Sigmoid colon (tissue), 7 donors: ENCODE data around the gene MACC1. TPM values are rescaled to one million over a fixed set of nuclear protein-coding genes. Genes with fewer than 3 reads are reported as not detected.

Source experiments
- DNase-seq: peaks from one replicate; pipeline ENCODE4 v3.0.0-alpha.2; 2019
- H3K27ac ChIP-seq, 4 donors: fragments of 200-600 bp; sonication (generic); one replicate each; pipeline ENCODE4 v1.5.1; 2016 to 2019; ENCODE audit warnings: mild to moderate bottlenecking in 1 of 4
- H3K27me3 ChIP-seq, 3 donors: fragments of 200-600 bp; sonication (generic); one replicate each; pipeline ENCODE4 v1.5.1; 2019; ENCODE audit warnings: mild to moderate bottlenecking in 1 of 3
- H3K36me3 ChIP-seq, 4 donors: fragments of 200-600 bp; sonication (generic); one replicate each; pipeline ENCODE4 v1.5.1; 2016 to 2019
- H3K4me1 ChIP-seq, 4 donors: fragments of 200-600 bp; sonication (generic); one replicate each; pipeline ENCODE4 v1.5.1; 2017 to 2019
- H3K4me3 ChIP-seq, 4 donors: fragments of 200-600 bp; sonication (generic); one replicate each; pipeline ENCODE4 v1.5.1; 2017 to 2019; ENCODE audit warnings: mild to moderate bottlenecking in 2 of 4, moderate library complexity in 1 of 4
- H3K9me3 ChIP-seq, 4 donors: fragments of 200-600 bp in 3 of 4; sonication (generic) in 3 of 4; one replicate each; pipeline versions ENCODE4 v1.5.1 to v1.6.1; 2013 to 2019
- EP300 ChIP-seq, 4 donors: sonication (generic); formaldehyde crosslinking; IDR thresholded peaks; one replicate each; pipeline ENCODE4 v1.6.1; 2017; ENCODE audit warnings: antibody characterized with exemption in 4 of 4
- POLR2A ChIP-seq, 2 donors: fragments of 450-650 bp; IDR thresholded peaks; one replicate each; pipeline ENCODE4 v1.6.1; 2016; ENCODE audit warnings: antibody characterized with exemption in 2 of 2, mild to moderate bottlenecking in 2 of 2, moderate library complexity in 2 of 2
- POLR2AphosphoS5 ChIP-seq, 4 donors: sonication (generic); formaldehyde crosslinking; IDR thresholded peaks; one replicate each; pipeline ENCODE4 v1.6.1; 2017; ENCODE audit warnings: antibody characterized with exemption in 4 of 4
- WGBS, 2 donors: extraction: QIAGEN DNeasy Blood & Tissue Kit; methylation state at CpG; one replicate each; pipeline ENCODE4 v1.1.7; 2013; 5-methylcytosine and 5-hydroxymethylcytosine counted together
- intact Hi-C: fragments of 100-400 bp; cut with DNase I; formaldehyde crosslinking; loops from one replicate; pipeline ENCODE4 v1.15.1; 2023
- polyA plus RNA-seq, 3 donors: library from polyadenylated mRNA; stranded (reverse); fragments of 200-250 nt; gene quantifications; one replicate each; pipeline ENCODE4 v1.2.3, GENCODE V29; 2013
- total RNA-seq, 4 donors: library from RNA; depleted of rRNA; stranded (reverse); fragments of >200 nt; gene quantifications; one replicate each; pipeline ENCODE4 v1.1.0, GENCODE V29; 2016
- TF ChIP-seq, protein P1 (sequence below), 4 experiments: fragments of 450-650 bp in 3 of 4; fragments of 200-600 bp in 1 of 4; IDR thresholded peaks; one replicate each; pipeline ENCODE4 v1.5.1; 2016 to 2019; ENCODE audit warnings: antibody characterized with exemption in 4 of 4, mild to moderate bottlenecking in 3 of 4, moderate library complexity in 2 of 4
- donor health status: healthy with polysubstance abuse.
- donor health status: Bipolar disorder and iron deficiency.
- donor health status: healthy.

The MACC1 gene
- total and polyA plus RNA-seq, 7 donors, result under 0.01 to 2.1 (median 0.60) TPM; not detected in 2

DNA sequence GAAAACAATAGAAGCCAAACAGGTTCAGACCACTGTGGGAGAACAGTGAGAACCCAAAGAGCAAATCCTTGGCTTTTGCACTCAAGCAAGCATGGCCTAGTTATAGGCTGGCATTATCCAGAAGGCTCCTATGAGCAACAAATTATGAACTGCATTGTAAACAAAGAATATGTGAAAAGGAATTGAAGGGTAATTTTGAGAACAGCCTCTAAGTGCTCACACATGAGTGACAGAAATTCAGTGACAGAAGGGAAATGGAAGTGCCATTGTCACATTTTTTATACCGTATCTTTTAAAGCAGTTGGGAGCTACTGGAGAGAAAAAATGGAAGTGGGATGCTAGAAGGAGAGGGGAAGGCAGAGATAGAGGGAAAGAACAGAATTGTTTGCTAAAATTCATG, 114.2 kb downstream of the MACC1 start:
- 0 to 70% methylated on average over 1 of the region's 1 CpG for WGBS, 2 donors
- TF ChIP-seq EP300 (IDR thresholded peaks at IDR 0.05) (no peak), POLR2A (IDR thresholded peaks at IDR 0.05) (no peak), POLR2AphosphoS5 (IDR thresholded peaks at IDR 0.05) (no peak)
- TF ChIP-seq, protein P1, sequence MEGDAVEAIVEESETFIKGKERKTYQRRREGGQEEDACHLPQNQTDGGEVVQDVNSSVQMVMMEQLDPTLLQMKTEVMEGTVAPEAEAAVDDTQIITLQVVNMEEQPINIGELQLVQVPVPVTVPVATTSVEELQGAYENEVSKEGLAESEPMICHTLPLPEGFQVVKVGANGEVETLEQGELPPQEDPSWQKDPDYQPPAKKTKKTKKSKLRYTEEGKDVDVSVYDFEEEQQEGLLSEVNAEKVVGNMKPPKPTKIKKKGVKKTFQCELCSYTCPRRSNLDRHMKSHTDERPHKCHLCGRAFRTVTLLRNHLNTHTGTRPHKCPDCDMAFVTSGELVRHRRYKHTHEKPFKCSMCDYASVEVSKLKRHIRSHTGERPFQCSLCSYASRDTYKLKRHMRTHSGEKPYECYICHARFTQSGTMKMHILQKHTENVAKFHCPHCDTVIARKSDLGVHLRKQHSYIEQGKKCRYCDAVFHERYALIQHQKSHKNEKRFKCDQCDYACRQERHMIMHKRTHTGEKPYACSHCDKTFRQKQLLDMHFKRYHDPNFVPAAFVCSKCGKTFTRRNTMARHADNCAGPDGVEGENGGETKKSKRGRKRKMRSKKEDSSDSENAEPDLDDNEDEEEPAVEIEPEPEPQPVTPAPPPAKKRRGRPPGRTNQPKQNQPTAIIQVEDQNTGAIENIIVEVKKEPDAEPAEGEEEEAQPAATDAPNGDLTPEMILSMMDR (IDR thresholded peaks at IDR 0.05), result no peak
- Histone ChIP-seq H3K4me1 (peaks cover 0 to 17% (median 7%) of the 10 kb centered on the region in 4 donors), H3K27me3 (no peaks in the 10 kb centered on the region), H3K9me3 (no peaks in the 10 kb centered on the region), H3K27ac (no peak overlapping the region), H3K4me3 (no peak overlapping the region), H3K36me3 (no peaks in the 10 kb centered on the region)
- intact Hi-C loops, result no loop called here
- DNase-seq, result no peak

DNA sequence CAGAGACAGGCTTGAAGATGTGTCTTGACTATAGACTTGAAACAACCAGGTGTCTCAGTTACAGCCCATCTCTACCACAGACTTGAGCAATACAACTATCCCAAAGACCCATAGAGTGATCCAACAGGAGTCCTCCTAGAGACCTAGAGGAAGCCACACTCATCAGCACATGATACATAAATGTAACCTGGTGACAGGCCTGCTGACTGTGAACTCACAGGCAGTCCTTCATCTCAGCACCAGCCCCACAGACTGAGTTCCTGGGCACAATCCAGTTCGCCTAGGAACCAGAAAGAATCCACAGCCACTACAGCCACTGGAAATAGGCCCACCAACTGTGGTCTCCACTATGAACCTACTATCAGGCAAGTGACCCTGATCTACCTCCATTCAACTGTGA, 121.3 kb downstream of the MACC1 start:
- H3K27ac ChIP-seq, result peak overlapping the region in 1 of 4 donors; percentile 20
- TF ChIP-seq POLR2AphosphoS5 (IDR thresholded peaks at IDR 0.05) (no peak), EP300 (IDR thresholded peaks at IDR 0.05) (no peak), POLR2A (IDR thresholded peaks at IDR 0.05) (no peak)
- TF ChIP-seq, protein P1 (IDR thresholded peaks at IDR 0.05), result no peak
- H3K4me3 ChIP-seq, result no peak overlapping the region
- H3K9me3 ChIP-seq, result peaks cover 0 to 6% (median 0%) of the 10 kb centered on the region in 4 donors
- no peaks in the 10 kb centered on the region for H3K36me3 ChIP-seq
- intact Hi-C loops, result no loop called here
- DNase-seq, result no peak
- H3K4me1 ChIP-seq, result no peaks in the 10 kb centered on the region
- no peaks in the 10 kb centered on the region for H3K27me3 ChIP-seq
- 96 to 97% methylated on average over 1 of the region's 1 CpG for WGBS, 2 donors

DNA sequence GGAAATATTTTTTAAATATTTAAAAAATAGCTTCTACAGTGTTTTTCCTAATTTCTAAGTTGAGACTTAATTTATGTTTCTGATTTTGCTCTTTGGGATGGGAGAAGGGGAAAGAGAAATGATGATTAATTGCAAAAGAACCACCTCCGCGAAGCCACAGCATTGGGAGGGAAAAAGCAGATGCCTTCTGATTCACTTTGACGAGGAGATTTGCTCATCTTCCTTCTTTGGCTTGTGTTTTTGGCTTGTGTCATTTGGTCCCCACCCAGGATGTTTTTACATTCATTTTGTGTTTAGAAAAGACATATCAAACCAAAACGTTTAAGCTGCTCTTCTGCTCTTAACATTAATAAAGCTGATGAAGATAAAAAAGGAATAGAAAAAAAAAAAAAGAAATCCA, 121.7 kb downstream of the MACC1 start:
- 81 to 88% methylated on average over 4 of the region's 4 CpGs for WGBS, 2 donors
- H3K4me1 ChIP-seq, result no peaks in the 10 kb centered on the region
- TF ChIP-seq EP300 (IDR thresholded peaks at IDR 0.05) (no peak), POLR2AphosphoS5 (IDR thresholded peaks at IDR 0.05) (no peak), POLR2A (IDR thresholded peaks at IDR 0.05) (no peak)
- TF ChIP-seq, protein P1 (IDR thresholded peaks at IDR 0.05), result no peak
- no peaks in the 10 kb centered on the region for H3K27me3 ChIP-seq
- no peak overlapping the region for H3K4me3 ChIP-seq
- no peak for DNase-seq
- no peaks in the 10 kb centered on the region for H3K36me3 ChIP-seq
- H3K9me3 ChIP-seq, result peaks cover 0 to 6% (median 0%) of the 10 kb centered on the region in 4 donors
- intact Hi-C loops, result no loop called here
- H3K27ac ChIP-seq, result peak overlapping the region in 1 of 4 donors; percentile 20

DNA sequence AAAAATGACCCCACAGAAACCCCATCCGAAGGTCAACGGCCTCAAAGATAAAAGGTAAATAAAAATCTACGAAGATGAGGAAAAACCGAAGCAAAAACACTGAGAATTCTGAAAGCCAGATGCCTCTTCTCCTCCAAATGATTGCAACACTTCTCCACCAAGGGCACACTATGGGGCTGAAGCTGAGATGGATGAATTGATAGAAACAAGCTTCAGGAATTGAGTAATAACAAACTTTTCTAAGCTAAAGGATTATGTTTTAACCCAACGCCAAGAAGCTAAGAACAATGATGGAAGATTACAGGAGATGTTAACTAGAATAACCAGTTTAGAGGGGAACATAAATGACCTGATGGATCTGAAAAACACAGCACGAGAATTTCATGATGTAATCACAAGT, 127.8 kb downstream of the MACC1 start:
- intact Hi-C loops, result no loop called here
- H3K9me3 ChIP-seq, result no peaks in the 10 kb centered on the region
- H3K27ac ChIP-seq, result peak overlapping the region in 1 of 4 donors; percentile 22
- no peaks in the 10 kb centered on the region for H3K36me3 ChIP-seq
- H3K4me3 ChIP-seq, result no peak overlapping the region
- no peaks in the 10 kb centered on the region for H3K27me3 ChIP-seq
- no peak for TF ChIP-seq POLR2AphosphoS5 (IDR thresholded peaks at IDR 0.05)
- TF ChIP-seq POLR2A (IDR thresholded peaks at IDR 0.05), result no peak
- no peak for TF ChIP-seq EP300 (IDR thresholded peaks at IDR 0.05)
- TF ChIP-seq, protein P1 (IDR thresholded peaks at IDR 0.05), result no peak
- peaks cover 0 to 15% (median 9%) of the 10 kb centered on the region in 4 donors for H3K4me1 ChIP-seq
- WGBS, 2 donors, result 81 to 82% methylated on average over 6 of the region's 6 CpGs
- DNase-seq, result no peak

DNA sequence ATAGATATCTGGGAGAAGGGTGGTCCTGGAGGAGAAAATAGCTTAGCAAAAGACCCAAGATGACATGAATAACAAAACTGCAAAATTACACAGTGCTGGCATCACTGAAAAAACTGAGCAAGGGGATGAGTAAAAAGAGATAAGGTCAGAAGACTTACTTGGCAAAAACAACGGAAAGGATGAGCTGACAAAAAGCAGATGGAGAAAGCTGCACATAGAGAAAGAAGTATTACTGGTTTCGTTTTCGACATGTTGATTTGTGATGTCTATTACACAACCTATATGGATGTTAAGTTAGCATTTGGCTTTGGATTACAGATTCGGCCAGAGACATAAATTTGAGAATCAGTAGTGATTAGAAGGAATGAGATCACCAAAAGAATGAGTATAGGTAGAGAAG, 132.1 kb downstream of the MACC1 start:
- TF ChIP-seq, protein P1 (IDR thresholded peaks at IDR 0.05), result no peak
- peak in 3 of 4 donors; percentile 15 to 45 (median 25) for TF ChIP-seq EP300 (IDR thresholded peaks at IDR 0.05)
- peak; percentile 75 to 87 (median 85) for TF ChIP-seq POLR2AphosphoS5 (IDR thresholded peaks at IDR 0.05)
- TF ChIP-seq POLR2A (IDR thresholded peaks at IDR 0.05), result no peak
- no peak for DNase-seq
- H3K27ac ChIP-seq, result peak overlapping the region; percentile 43 to 71 (median 62)
- H3K27me3 ChIP-seq, result no peaks in the 10 kb centered on the region
- H3K9me3 ChIP-seq, result no peaks in the 10 kb centered on the region
- no peak overlapping the region for H3K4me3 ChIP-seq
- no peaks in the 10 kb centered on the region for H3K36me3 ChIP-seq
- H3K4me1 ChIP-seq, result peaks cover 0 to 25% (median 16%) of the 10 kb centered on the region in 4 donors
- 77 to 83% methylated on average over 4 of the region's 4 CpGs for WGBS, 2 donors
- intact Hi-C loops, result no loop called here
